ENCODE data around the gene NUAK1.

- TF ChIP-seq EP300 (IDR thresholded peaks at IDR 0.05; ENCODE audit: low read depth): no peak
- no peak for TF ChIP-seq POLR2A (IDR thresholded peaks at IDR 0.05)
- no peak for TF ChIP-seq CTCF (IDR thresholded peaks at IDR 0.05)
- TF ChIP-seq POLR2AphosphoS5 (IDR thresholded peaks at IDR 0.05): no peak
Measured at GRCh38 chr12:106128585-106129328, 10.0 kb downstream of the NUAK1 start.
